GM19035 (cell line): ENCODE results near the gene RNF144A.
"Not testable (repeated sequence)": the region's sequence is repeated elsewhere in the genome, so short reads cannot be mapped to it uniquely, and the experiment has no call there.

Experiments
- ATAC-seq: cut with Tn5 transposase; IDR thresholded peaks from one replicate; pipeline ENCODE4 v1.9.1; 2021; ENCODE audit not compliant: unreplicated experiment

Gene RNF144A

GRCh38 chr2:6927186-6927585 lies 10.0 kb downstream of the RNF144A start:
- no peak for ATAC-seq

GRCh38 chr2:6927753-6928152 lies 10.5 kb downstream of the RNF144A start:
- no peak for ATAC-seq

- no peak for ATAC-seq
Observed at GRCh38 chr2:6928452-6928851, 11.2 kb downstream of the RNF144A start.

GRCh38 chr2:6929196-6929819 lies 12.1 kb downstream of the RNF144A start:
- ATAC-seq, result no peak

- ATAC-seq, result no peak
Observed at GRCh38 chr2:6930923-6931647, 13.9 kb downstream of the RNF144A start.

GRCh38 chr2:6931753-6932152 lies 14.5 kb downstream of the RNF144A start:
- ATAC-seq, result no peak

- no peak for ATAC-seq
Observed at GRCh38 chr2:6932206-6932605, 15.0 kb downstream of the RNF144A start.

GRCh38 chr2:6932828-6933227 lies 15.6 kb downstream of the RNF144A start:
- ATAC-seq, result no peak

GRCh38 chr2:6933911-6934310 lies 16.7 kb downstream of the RNF144A start:
- no peak for ATAC-seq

GRCh38 chr2:6934345-6934744 lies 17.1 kb downstream of the RNF144A start:
- ATAC-seq, result no peak

GRCh38 chr2:6934758-6935651 lies 17.8 kb downstream of the RNF144A start:
- ATAC-seq, result no peak

- not testable (repeated sequence) for ATAC-seq
Observed at GRCh38 chr2:6935652-6936020, 18.4 kb downstream of the RNF144A start.

- ATAC-seq, result no peak
Observed at GRCh38 chr2:6937157-6937556, 19.9 kb downstream of the RNF144A start.

GRCh38 chr2:6937582-6937981 lies 20.4 kb downstream of the RNF144A start:
- ATAC-seq, result no peak

- ATAC-seq, result no peak
Observed at GRCh38 chr2:6939071-6939470, 21.9 kb downstream of the RNF144A start.

- ATAC-seq, result no peak
Observed at GRCh38 chr2:6940820-6941219, 23.6 kb downstream of the RNF144A start.

- no peak for ATAC-seq
Observed at GRCh38 chr2:6941299-6942046, 24.3 kb downstream of the RNF144A start.

GRCh38 chr2:6942848-6943247 lies 25.6 kb downstream of the RNF144A start:
- no peak for ATAC-seq

- ATAC-seq, result no peak
Observed at GRCh38 chr2:6943523-6943922, 26.3 kb downstream of the RNF144A start.

- no peak for ATAC-seq
Observed at GRCh38 chr2:6943971-6944370, 26.8 kb downstream of the RNF144A start.

- ATAC-seq, result no peak
Observed at GRCh38 chr2:6944555-6944954, 27.3 kb downstream of the RNF144A start.
